Left ventricle myocardium inferior (tissue), 1 donor: Measurements from ENCODE around the gene LGALS9B. TPM values are rescaled to one million over a fixed set of nuclear protein-coding genes. Genes with fewer than 3 reads are reported as not detected.
"Not testable (repeated sequence)": the region's sequence is repeated elsewhere in the genome, so short reads cannot be mapped to it uniquely, and the experiment has no call there.

Experiments used
- DNase-seq: peaks from one replicate; pipeline ENCODE4 v3.0.0-alpha.2; 2020
- H3K27ac ChIP-seq: fragments of 200-600 bp; replicated peaks from 2 replicates; pipeline ENCODE4 v1.8.0; 2021
- H3K27me3 ChIP-seq: fragments of 200-600 bp; 2 replicates; pipeline ENCODE4 v1.8.0; 2021; ENCODE audit warnings: low read depth
- H3K36me3 ChIP-seq: fragments of 200-600 bp; 2 replicates; pipeline ENCODE4 v1.8.0; 2021
- H3K4me1 ChIP-seq: fragments of 200-600 bp; 2 replicates; pipeline ENCODE4 v1.8.0; 2021
- H3K4me3 ChIP-seq: fragments of 200-600 bp; 2 replicates; pipeline ENCODE4 v1.8.0; 2021; ENCODE audit warnings: mild to moderate bottlenecking, moderate library complexity
- H3K9me3 ChIP-seq: fragments of 200-600 bp; replicated peaks from 2 replicates; pipeline ENCODE4 v1.8.0; 2021
- intact Hi-C: fragments of 100-400 bp; cut with micrococcal nuclease; formaldehyde crosslinking; loops from one replicate; pipeline ENCODE4 v1.11.0; 2022
- long read RNA-seq: library from polyadenylated mRNA; unstranded; transcript quantifications from one replicate; pipeline ENCODE4 v2.0.0, GENCODE V29; 2021
- total RNA-seq: library from RNA; stranded (reverse); fragmentation: NEBNext Ultra II Directional; extraction: Animal tissue kit (Norgen Biotek cat#: 25700); gene quantifications from one replicate; pipeline ENCODE4 v1.2.1, GENCODE V29; 2021
- donor health status: DM: no; HTN: yes; CAD: no; lungs with severe emphysema.

The LGALS9B gene
- total RNA-seq: not detected
- long read RNA-seq: 0 reads

GRCh38 chr17:20467447-20467846 is at the start of gene LGALS9B:
Gene LGALS9B, minus strand, starts transcription at chr17:20467539. Its CDS starts 69 bp downstream, at chr17:20467470.
- not testable (repeated sequence) for DNase-seq

GRCh38 chr17:20516986-20517385 is 49.6 kb upstream of the LGALS9B start:
- H3K4me1 ChIP-seq, H3K9me3 ChIP-seq, DNase-seq, intact Hi-C loops, H3K36me3 ChIP-seq, H3K27me3 ChIP-seq, H3K4me3 ChIP-seq, H3K27ac ChIP-seq: not testable (repeated sequence)

More at GRCh38 chr17:20467447-20467846, at the start of gene LGALS9B:
- H3K27ac ChIP-seq, intact Hi-C loops, H3K9me3 ChIP-seq, H3K4me1 ChIP-seq, H3K4me3 ChIP-seq, H3K27me3 ChIP-seq, H3K36me3 ChIP-seq: not testable (repeated sequence)

- H3K4me3 ChIP-seq, H3K9me3 ChIP-seq, intact Hi-C loops, H3K36me3 ChIP-seq, H3K27ac ChIP-seq, H3K27me3 ChIP-seq, DNase-seq, H3K4me1 ChIP-seq: not testable (repeated sequence)
Measured at GRCh38 chr17:20515099-20515498, 47.8 kb upstream of the LGALS9B start.

GRCh38 chr17:20513539-20513938 is 46.2 kb upstream of the LGALS9B start:
- DNase-seq, H3K27ac ChIP-seq, H3K27me3 ChIP-seq, H3K9me3 ChIP-seq, H3K4me1 ChIP-seq, intact Hi-C loops, H3K36me3 ChIP-seq, H3K4me3 ChIP-seq: not testable (repeated sequence)

GRCh38 chr17:20512378-20512777 is 45.0 kb upstream of the LGALS9B start:
- H3K9me3 ChIP-seq, H3K4me3 ChIP-seq, H3K4me1 ChIP-seq, DNase-seq, H3K27ac ChIP-seq, intact Hi-C loops, H3K36me3 ChIP-seq, H3K27me3 ChIP-seq: not testable (repeated sequence)

- H3K4me1 ChIP-seq, intact Hi-C loops, H3K9me3 ChIP-seq, DNase-seq, H3K36me3 ChIP-seq, H3K27me3 ChIP-seq, H3K4me3 ChIP-seq, H3K27ac ChIP-seq: not testable (repeated sequence)
Measured at GRCh38 chr17:20511778-20512177, 44.4 kb upstream of the LGALS9B start.

- H3K27me3 ChIP-seq, DNase-seq, H3K4me3 ChIP-seq, intact Hi-C loops, H3K9me3 ChIP-seq, H3K4me1 ChIP-seq, H3K27ac ChIP-seq, H3K36me3 ChIP-seq: not testable (repeated sequence)
Measured at GRCh38 chr17:20505333-20505732, 38.0 kb upstream of the LGALS9B start.

- H3K9me3 ChIP-seq, H3K4me3 ChIP-seq, intact Hi-C loops, H3K4me1 ChIP-seq, H3K36me3 ChIP-seq, H3K27ac ChIP-seq, DNase-seq, H3K27me3 ChIP-seq: not testable (repeated sequence)
Measured at GRCh38 chr17:20504388-20505066, 37.2 kb upstream of the LGALS9B start.

GRCh38 chr17:20501896-20502295 is 34.6 kb upstream of the LGALS9B start:
- intact Hi-C loops: not testable (repeated sequence)

GRCh38 chr17:20500346-20500745 is 33.0 kb upstream of the LGALS9B start:
- intact Hi-C loops, H3K27ac ChIP-seq, H3K9me3 ChIP-seq, H3K4me1 ChIP-seq, DNase-seq, H3K36me3 ChIP-seq, H3K4me3 ChIP-seq, H3K27me3 ChIP-seq: not testable (repeated sequence)

More at GRCh38 chr17:20501896-20502295, 34.6 kb upstream of the LGALS9B start:
- not testable (repeated sequence) for H3K36me3 ChIP-seq, H3K27me3 ChIP-seq, H3K9me3 ChIP-seq, H3K4me3 ChIP-seq, H3K4me1 ChIP-seq, H3K27ac ChIP-seq, DNase-seq

GRCh38 chr17:20495420-20495819 is 28.1 kb upstream of the LGALS9B start:
- H3K4me3 ChIP-seq, intact Hi-C loops, H3K27ac ChIP-seq, H3K4me1 ChIP-seq, H3K27me3 ChIP-seq, DNase-seq, H3K36me3 ChIP-seq, H3K9me3 ChIP-seq: not testable (repeated sequence)

GRCh38 chr17:20494735-20495134 is 27.4 kb upstream of the LGALS9B start:
- DNase-seq, H3K36me3 ChIP-seq, H3K4me1 ChIP-seq, H3K27ac ChIP-seq, H3K4me3 ChIP-seq, intact Hi-C loops, H3K9me3 ChIP-seq, H3K27me3 ChIP-seq: not testable (repeated sequence)

- intact Hi-C loops, DNase-seq, H3K9me3 ChIP-seq, H3K4me3 ChIP-seq, H3K27ac ChIP-seq, H3K36me3 ChIP-seq, H3K27me3 ChIP-seq, H3K4me1 ChIP-seq: not testable (repeated sequence)
Measured at GRCh38 chr17:20494147-20494546, 26.8 kb upstream of the LGALS9B start.

GRCh38 chr17:20492971-20493370 is 25.6 kb upstream of the LGALS9B start:
- H3K36me3 ChIP-seq, H3K4me1 ChIP-seq, H3K9me3 ChIP-seq, H3K27me3 ChIP-seq, DNase-seq, H3K4me3 ChIP-seq, intact Hi-C loops, H3K27ac ChIP-seq: not testable (repeated sequence)
